ENCODE data around the gene JOSD2. TPM values are rescaled to one million over a fixed set of nuclear protein-coding genes. Genes with fewer than 3 reads are reported as not detected.

Gene JOSD2
- total and polyA plus RNA-seq, 2 of the 4 experiments (the other 2 are of a cell fraction), result 12.2 to 54.1 TPM

DNA sequence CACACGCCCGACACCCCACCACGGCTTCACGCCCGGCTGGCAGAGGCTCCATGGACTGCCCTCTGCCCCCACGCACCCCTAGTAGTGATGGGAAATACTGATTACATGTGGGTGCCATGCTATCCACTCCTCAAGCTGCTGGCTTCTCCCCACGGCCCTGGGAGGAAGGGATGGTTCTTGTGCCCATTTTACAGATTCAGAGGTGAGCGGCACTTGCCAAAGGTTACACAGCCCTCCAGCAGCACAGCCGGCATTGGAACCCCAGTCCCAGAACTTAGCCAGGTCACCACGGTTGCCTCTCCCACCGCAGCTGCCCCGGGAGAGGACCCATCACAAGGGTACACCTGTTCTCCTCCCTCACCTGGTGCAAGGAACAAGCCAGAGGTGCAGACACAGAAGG lies 44.0 kb upstream of the JOSD2 start:
- no peak overlapping the region for H3K4me2 ChIP-seq (ENCODE audit: low read depth, low read length)
- H3K4me3 ChIP-seq (ENCODE audit: insufficient read depth, low read depth, low read length), result no peak overlapping the region
- no peak overlapping the region for H3K14ac ChIP-seq (replicated peaks; ENCODE audit: low read depth, low read length)
- H3K23ac ChIP-seq (ENCODE audit: low read depth, low read length), result no peak overlapping the region
- no peak overlapping the region for H3K9ac ChIP-seq (ENCODE audit: low read depth, low read length)
- H4K20me1 ChIP-seq (ENCODE audit: insufficient read depth, low read length), result no peaks in the 10 kb centered on the region
- H3K9me1 ChIP-seq (ENCODE audit: insufficient read depth, low read length), result no peaks in the 10 kb centered on the region; the same call in 1 of the 2 replicates
- ChIA-PET POLR2A (ENCODE audit: unreplicated experiment) (no interaction called here), CTCF (no interaction called here)
- no peak overlapping the region for H3K56ac ChIP-seq (ENCODE audit: extremely low read depth, insufficient read depth, low read length)
- no peak overlapping the region for H3K4ac ChIP-seq (ENCODE audit: low read depth, low read length)
- H3K18ac ChIP-seq (ENCODE audit: low read depth, low read length), result no peak overlapping the region
- no peaks in the 10 kb centered on the region; the same call in 1 of the 2 replicates for H3K4me1 ChIP-seq (ENCODE audit: control insufficient read depth, insufficient read depth, low read length)
- dilution Hi-C loops (cut with HindIII; ENCODE audit: low sequenced_read_pairs, unreplicated experiment), result no loop called here
- peaks cover 36% of the 10 kb centered on the region for H3K27me3 ChIP-seq (ENCODE audit: control insufficient read depth, insufficient read depth, low read length)
- DNase-seq (no peak), ATAC-seq (ENCODE audit: low read depth) (no peak)
- H2AK9ac ChIP-seq (replicated peaks; ENCODE audit: low read depth, low read length, poor library complexity), result no peak overlapping the region
- no peak overlapping the region for H2AFZ ChIP-seq (replicated peaks; ENCODE audit: low read length, poor library complexity)
- H2BK20ac ChIP-seq (ENCODE audit: low read depth, low read length), result no peak overlapping the region
- H3K79me1 ChIP-seq (ENCODE audit: low read depth in 1 of 2, low read length in 2 of 2), result no peaks in the 10 kb centered on the region
- TF ChIP-seq CTCF (conservative IDR thresholded peaks at IDR 0.05; ENCODE audit: low read depth, low read length), result no peak
- no peak for TF ChIP-seq SMC3 (IDR thresholded peaks at IDR 0.05; ENCODE audit: low read depth, low read length)
- TF ChIP-seq, protein P1, sequence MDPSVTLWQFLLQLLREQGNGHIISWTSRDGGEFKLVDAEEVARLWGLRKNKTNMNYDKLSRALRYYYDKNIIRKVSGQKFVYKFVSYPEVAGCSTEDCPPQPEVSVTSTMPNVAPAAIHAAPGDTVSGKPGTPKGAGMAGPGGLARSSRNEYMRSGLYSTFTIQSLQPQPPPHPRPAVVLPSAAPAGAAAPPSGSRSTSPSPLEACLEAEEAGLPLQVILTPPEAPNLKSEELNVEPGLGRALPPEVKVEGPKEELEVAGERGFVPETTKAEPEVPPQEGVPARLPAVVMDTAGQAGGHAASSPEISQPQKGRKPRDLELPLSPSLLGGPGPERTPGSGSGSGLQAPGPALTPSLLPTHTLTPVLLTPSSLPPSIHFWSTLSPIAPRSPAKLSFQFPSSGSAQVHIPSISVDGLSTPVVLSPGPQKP (IDR thresholded peaks at IDR 0.05; ENCODE audit: borderline replicate concordance, low read depth, low read length), result no peak
- no peak for TF ChIP-seq BHLHE40 (IDR thresholded peaks at IDR 0.05; ENCODE audit: low read depth, low read length)
- no peak for TF ChIP-seq NFE2L2 (IDR thresholded peaks at IDR 0.05; ENCODE audit: low read depth, low read length)
- TF ChIP-seq CHD1 (IDR thresholded peaks at IDR 0.05; ENCODE audit: low read depth, low read length), result no peak
- no peak for TF ChIP-seq POLR2A (IDR thresholded peaks at IDR 0.05; ENCODE audit: low read depth, low read length)
- TF ChIP-seq RCOR1 (IDR thresholded peaks at IDR 0.05; ENCODE audit: insufficient replicate concordance, low read length), result no peak
- TF ChIP-seq, protein P2, sequence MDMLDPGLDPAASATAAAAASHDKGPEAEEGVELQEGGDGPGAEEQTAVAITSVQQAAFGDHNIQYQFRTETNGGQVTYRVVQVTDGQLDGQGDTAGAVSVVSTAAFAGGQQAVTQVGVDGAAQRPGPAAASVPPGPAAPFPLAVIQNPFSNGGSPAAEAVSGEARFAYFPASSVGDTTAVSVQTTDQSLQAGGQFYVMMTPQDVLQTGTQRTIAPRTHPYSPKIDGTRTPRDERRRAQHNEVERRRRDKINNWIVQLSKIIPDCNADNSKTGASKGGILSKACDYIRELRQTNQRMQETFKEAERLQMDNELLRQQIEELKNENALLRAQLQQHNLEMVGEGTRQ (IDR thresholded peaks at IDR 0.05; ENCODE audit: low read depth, low read length), result no peak
- no peak for TF ChIP-seq MAZ (IDR thresholded peaks at IDR 0.05; ENCODE audit: borderline replicate concordance, low read depth, low read length)
- no peak for TF ChIP-seq CEBPB (IDR thresholded peaks at IDR 0.05; ENCODE audit: low read depth, low read length)
- TF ChIP-seq MXI1 (IDR thresholded peaks at IDR 0.05; ENCODE audit: borderline replicate concordance, low read depth, low read length), result no peak
- no peak for TF ChIP-seq RFX5 (IDR thresholded peaks at IDR 0.05; ENCODE audit: low read depth, low read length)
- TF ChIP-seq MAFK (IDR thresholded peaks at IDR 0.05; ENCODE audit: low read depth, low read length), result no peak
- WGBS, 2 experiments (ENCODE audit: extremely low coverage in 2 of 2, insufficient read length in 1 of 2), result no CpG with 5 or more reads among the region's 12 CpGs
- no peak overlapping the region for H2BK15ac ChIP-seq (ENCODE audit: low read depth, low read length)
- H3K9me3 ChIP-seq (ENCODE audit: control insufficient read depth, insufficient read depth, low read length), result no peaks in the 10 kb centered on the region
- in situ Hi-C loops (cut with MboI; ENCODE audit: low sequenced_read_pairs), result no loop called here
- no TSS peak for BruUV-seq (replicated peaks)
- H2BK120ac ChIP-seq (ENCODE audit: low read depth, low read length), result no peak overlapping the region
- H2BK5ac ChIP-seq (ENCODE audit: low read depth, low read length, poor library complexity, severe bottlenecking), result no peak overlapping the region
- H4K91ac ChIP-seq (ENCODE audit: insufficient read depth, low read depth, low read length), result no peak overlapping the region
- H4K5ac ChIP-seq (ENCODE audit: low read depth, low read length), result no peak overlapping the region
- no peak overlapping the region for H4K8ac ChIP-seq (ENCODE audit: low read depth in 2 of 2, low read length in 2 of 2)
- intact Hi-C loops (cut with micrococcal nuclease), result no loop called here
- no peak overlapping the region for H2AK5ac ChIP-seq (ENCODE audit: low read depth, low read length)
- no peak overlapping the region for H3K27ac ChIP-seq (ENCODE audit: insufficient read depth, low read length)
- H3K36me3 ChIP-seq (ENCODE audit: control insufficient read depth, insufficient read depth, low read length), result no peaks in the 10 kb centered on the region

All from IMR-90 (cell line).